ENCODE data around the gene AOAH. TPM values are rescaled to one million over a fixed set of nuclear protein-coding genes. Genes with fewer than 3 reads are reported as not detected.

The AOAH gene
- total RNA-seq, 1 donor from 2014 or later, result 0.92 TPM

DNA sequence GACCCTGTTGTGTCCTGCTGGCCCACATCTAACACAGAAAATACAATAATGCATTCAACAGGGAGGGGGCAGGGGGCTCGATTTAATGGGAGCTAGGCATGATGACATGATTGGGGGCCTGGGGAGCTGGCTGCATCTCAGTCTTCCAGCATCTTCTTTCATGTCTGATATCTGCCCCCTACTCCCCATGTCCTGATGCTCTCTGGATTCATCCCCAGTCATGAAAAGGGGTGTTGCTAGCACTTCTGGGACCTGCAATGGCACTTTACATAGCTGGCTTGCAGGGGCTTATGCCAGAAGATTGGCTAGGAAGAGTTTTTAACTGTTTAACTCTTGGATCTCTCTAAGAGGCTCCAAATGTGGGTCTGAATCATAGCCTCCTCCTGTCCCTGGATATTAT, 94.9 kb downstream of the AOAH start:
- no peak for DNase-seq (ENCODE audit: extremely low spot score, unreplicated experiment)
- Mint-ChIP-seq H3K27me3 (peaks cover 4% of the 10 kb centered on the region), H3K9me3 (no peaks in the 10 kb centered on the region), H3K4me3 (no peak overlapping the region), H3K36me3 (no peaks in the 10 kb centered on the region), H3K4me1 (ENCODE audit: unreplicated experiment) (peaks cover 54% of the 10 kb centered on the region), H3K27ac (no peak overlapping the region)
- TF ChIP-seq, protein P1, sequence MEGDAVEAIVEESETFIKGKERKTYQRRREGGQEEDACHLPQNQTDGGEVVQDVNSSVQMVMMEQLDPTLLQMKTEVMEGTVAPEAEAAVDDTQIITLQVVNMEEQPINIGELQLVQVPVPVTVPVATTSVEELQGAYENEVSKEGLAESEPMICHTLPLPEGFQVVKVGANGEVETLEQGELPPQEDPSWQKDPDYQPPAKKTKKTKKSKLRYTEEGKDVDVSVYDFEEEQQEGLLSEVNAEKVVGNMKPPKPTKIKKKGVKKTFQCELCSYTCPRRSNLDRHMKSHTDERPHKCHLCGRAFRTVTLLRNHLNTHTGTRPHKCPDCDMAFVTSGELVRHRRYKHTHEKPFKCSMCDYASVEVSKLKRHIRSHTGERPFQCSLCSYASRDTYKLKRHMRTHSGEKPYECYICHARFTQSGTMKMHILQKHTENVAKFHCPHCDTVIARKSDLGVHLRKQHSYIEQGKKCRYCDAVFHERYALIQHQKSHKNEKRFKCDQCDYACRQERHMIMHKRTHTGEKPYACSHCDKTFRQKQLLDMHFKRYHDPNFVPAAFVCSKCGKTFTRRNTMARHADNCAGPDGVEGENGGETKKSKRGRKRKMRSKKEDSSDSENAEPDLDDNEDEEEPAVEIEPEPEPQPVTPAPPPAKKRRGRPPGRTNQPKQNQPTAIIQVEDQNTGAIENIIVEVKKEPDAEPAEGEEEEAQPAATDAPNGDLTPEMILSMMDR (conservative IDR thresholded peaks at IDR 0.05), result no peak

DNA sequence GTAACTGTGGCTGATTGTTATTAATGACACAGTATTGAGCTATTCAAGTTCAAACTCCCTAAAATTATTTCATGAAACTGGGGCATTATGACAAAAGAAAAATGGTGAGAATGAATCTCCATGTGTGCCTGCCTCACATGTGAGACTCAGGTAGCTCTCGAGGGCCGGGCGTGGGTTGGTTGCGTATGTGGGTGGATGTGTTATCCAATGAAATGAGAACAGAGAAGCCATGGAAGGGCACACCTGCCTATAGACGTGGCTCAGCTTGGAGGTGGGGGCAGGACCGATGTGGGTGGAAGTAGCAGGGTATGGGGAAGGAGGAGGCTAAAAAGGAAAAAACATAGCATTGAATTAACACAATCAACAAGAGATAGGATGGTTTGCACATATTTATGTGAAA, 96.5 kb downstream of the AOAH start:
- no peaks in the 10 kb centered on the region for H3K36me3 Mint-ChIP-seq
- DNase-seq (ENCODE audit: extremely low spot score, unreplicated experiment), result no peak
- TF ChIP-seq, protein P1 (conservative IDR thresholded peaks at IDR 0.05), result no peak
- H3K9me3 Mint-ChIP-seq, result no peaks in the 10 kb centered on the region
- H3K27me3 Mint-ChIP-seq, result no peaks in the 10 kb centered on the region
- H3K27ac Mint-ChIP-seq, result no peak overlapping the region
- H3K4me3 Mint-ChIP-seq, result no peak overlapping the region
- H3K4me1 Mint-ChIP-seq (ENCODE audit: unreplicated experiment), result peaks cover 55% of the 10 kb centered on the region

DNA sequence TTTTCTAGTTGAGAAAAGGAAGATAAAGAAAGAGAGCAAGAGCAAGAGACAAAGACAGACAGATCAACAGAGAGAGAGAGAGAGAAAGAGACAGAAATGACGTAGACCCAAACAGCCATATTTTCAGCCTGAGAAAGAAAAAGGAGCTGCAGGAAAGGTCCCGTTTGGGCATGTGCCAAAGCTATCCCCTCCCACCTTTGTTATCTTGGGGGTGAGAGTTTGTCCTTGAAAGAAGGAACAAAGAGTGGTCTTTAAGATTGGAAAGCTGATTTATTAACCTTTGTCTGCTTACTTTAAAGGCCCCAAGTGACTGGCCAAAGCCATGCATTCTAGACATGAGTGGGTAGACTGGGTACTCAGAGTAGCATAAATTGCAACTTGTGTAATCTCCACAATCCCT, 98.2 kb downstream of the AOAH start:
- H3K27ac Mint-ChIP-seq, result no peak overlapping the region
- DNase-seq (ENCODE audit: extremely low spot score, unreplicated experiment), result no peak
- TF ChIP-seq, protein P1 (conservative IDR thresholded peaks at IDR 0.05), result no peak
- no peaks in the 10 kb centered on the region for H3K9me3 Mint-ChIP-seq
- peaks cover 58% of the 10 kb centered on the region for H3K4me1 Mint-ChIP-seq (ENCODE audit: unreplicated experiment)
- H3K4me3 Mint-ChIP-seq, result peak overlapping the region; percentile 26
- peaks cover 3% of the 10 kb centered on the region for H3K27me3 Mint-ChIP-seq
- H3K36me3 Mint-ChIP-seq, result no peaks in the 10 kb centered on the region

DNA sequence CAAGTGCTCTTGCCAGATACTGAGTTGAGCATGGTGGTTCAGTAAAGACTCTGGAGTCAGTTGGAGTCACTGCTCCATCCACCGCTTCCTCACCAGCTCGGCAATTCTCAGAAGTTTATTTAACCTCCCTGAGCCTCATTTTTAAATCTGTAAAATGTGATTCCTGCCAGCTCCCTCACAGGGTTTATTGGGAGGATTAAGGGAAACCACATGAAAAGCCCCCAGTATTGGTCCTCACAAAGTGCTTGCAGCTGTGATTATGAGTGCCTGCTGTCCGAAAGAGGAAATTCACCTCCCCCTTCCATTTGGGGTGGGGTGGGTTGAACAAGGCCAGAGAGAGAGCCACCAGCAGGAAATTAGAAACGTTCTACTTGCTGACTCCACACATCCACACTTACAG, 99.0 kb downstream of the AOAH start:
- DNase-seq (ENCODE audit: extremely low spot score, unreplicated experiment), result no peak
- peaks cover 61% of the 10 kb centered on the region for H3K4me1 Mint-ChIP-seq (ENCODE audit: unreplicated experiment)
- H3K27ac Mint-ChIP-seq, result no peak overlapping the region
- H3K36me3 Mint-ChIP-seq, result no peaks in the 10 kb centered on the region
- H3K4me3 Mint-ChIP-seq, result no peak overlapping the region
- H3K27me3 Mint-ChIP-seq, result peaks cover 3% of the 10 kb centered on the region
- no peaks in the 10 kb centered on the region for H3K9me3 Mint-ChIP-seq
- TF ChIP-seq, protein P1 (conservative IDR thresholded peaks at IDR 0.05), result no peak

DNA sequence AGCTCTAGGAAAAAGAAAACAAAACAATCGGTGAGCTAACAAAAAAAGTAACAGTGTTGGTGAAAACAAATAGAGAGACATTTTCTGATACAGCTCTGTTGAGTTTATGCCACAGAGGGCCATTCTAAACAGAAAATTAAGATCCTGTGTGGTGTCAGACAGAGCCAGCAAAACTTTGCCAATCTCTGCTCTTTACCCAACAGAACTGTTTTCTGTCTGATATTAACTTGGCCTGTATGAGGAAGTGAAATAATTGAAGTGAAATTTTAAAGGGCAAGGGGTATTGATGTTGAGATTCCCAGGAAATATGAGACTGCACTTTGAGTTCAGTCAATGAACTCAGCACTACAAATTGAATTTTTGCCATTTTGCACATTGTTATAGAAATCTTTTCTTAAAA, 101.0 kb downstream of the AOAH start:
- DNase-seq (ENCODE audit: extremely low spot score, unreplicated experiment), result no peak
- H3K27ac Mint-ChIP-seq, result no peak overlapping the region
- peaks cover 3% of the 10 kb centered on the region for H3K27me3 Mint-ChIP-seq
- H3K9me3 Mint-ChIP-seq, result no peaks in the 10 kb centered on the region
- no peak overlapping the region for H3K4me3 Mint-ChIP-seq
- no peaks in the 10 kb centered on the region for H3K36me3 Mint-ChIP-seq
- H3K4me1 Mint-ChIP-seq (ENCODE audit: unreplicated experiment), result peaks cover 52% of the 10 kb centered on the region
- TF ChIP-seq, protein P1 (conservative IDR thresholded peaks at IDR 0.05), result no peak

DNA sequence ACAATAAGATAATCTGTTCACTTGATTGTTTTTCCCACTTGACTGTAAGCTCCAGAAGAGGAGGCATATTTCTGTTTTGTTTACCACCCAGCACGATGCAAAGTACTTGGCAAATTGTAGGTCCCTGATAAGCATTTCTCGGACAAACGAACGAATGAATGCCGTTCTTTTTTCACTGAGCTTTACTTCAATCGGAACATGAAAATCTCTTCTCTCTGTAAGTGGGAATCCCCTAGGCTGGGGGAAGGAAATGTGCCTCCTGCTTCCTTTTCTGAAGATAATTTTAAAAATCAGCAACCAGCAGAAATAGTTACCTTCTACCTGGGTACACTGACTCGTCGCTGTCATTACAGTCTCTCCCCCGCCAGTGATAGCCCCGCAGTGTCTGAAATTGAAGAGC, 102.9 kb downstream of the AOAH start:
- TF ChIP-seq, protein P1 (conservative IDR thresholded peaks at IDR 0.05), result no peak
- Mint-ChIP-seq H3K27ac (no peak overlapping the region), H3K36me3 (no peaks in the 10 kb centered on the region), H3K4me1 (ENCODE audit: unreplicated experiment) (peaks cover 45% of the 10 kb centered on the region), H3K27me3 (peaks cover 7% of the 10 kb centered on the region), H3K4me3 (no peak overlapping the region), H3K9me3 (no peaks in the 10 kb centered on the region)
- DNase-seq (ENCODE audit: extremely low spot score, unreplicated experiment), result no peak
